H1 (cell line): Measurements from ENCODE around the gene GJD3. TPM values are rescaled to one million over a fixed set of nuclear protein-coding genes. Genes with fewer than 3 reads are reported as not detected.

ENCODE experiments used
- CTCF ChIA-PET: fragments of 300-600 bp; sonication (Branson Sonifier 250); formaldehyde crosslinking; loops from one replicate; lab custom pipeline; 2021; ENCODE audit not compliant: partially characterized antibody; lab: Charles Lee
- POLR2A ChIA-PET: fragments of 300-600 bp; sonication (Branson Sonifier 250); formaldehyde crosslinking; loops from one replicate; lab custom pipeline; 2021; ENCODE audit warnings: inconsistent platforms; ENCODE audit not compliant: partially characterized antibody; lab: Charles Lee
- DNase-seq, 2 experiments: peaks; one replicate each; pipeline versions ENCODE4 v3.0.0 to v3.0.0-alpha.2; 2010 to 2022; ENCODE audit warnings: low spot score in 2 of 2, low read depth in 1 of 2, mixed read lengths in 1 of 2
- FAIRE-seq: peaks from 2 replicates; lab custom pipeline; 2011; peaks lifted over from hg19 to GRCh38; lab: Jason Lieb, UNC
- H2AFZ ChIP-seq: 2 replicates; pipeline ENCODE4 v1.8.1; 2012; ENCODE audit warnings: low read length, inconsistent platforms
- H2AK5ac ChIP-seq: 2 replicates; pipeline ENCODE4 v1.6.1; 2013; ENCODE audit warnings: low read depth, low read length
- H2BK120ac ChIP-seq: replicated peaks from 2 replicates; pipeline ENCODE3; 2013; ENCODE audit warnings: low read depth, low read length, inconsistent platforms
- H2BK12ac ChIP-seq: 2 replicates; pipeline ENCODE4 v1.6.1; 2013; ENCODE audit warnings: low read depth, low read length
- H2BK15ac ChIP-seq: 2 replicates; pipeline ENCODE4 v1.6.1; 2013; ENCODE audit warnings: low read length
- H2BK20ac ChIP-seq: 2 replicates; pipeline ENCODE4 v1.6.1; 2013; ENCODE audit warnings: low read length
- H2BK5ac ChIP-seq: 2 replicates; pipeline ENCODE4 v1.6.1; 2013; ENCODE audit warnings: low read depth, low read length
- H3K14ac ChIP-seq: 2 replicates; pipeline ENCODE4 v1.6.1; 2013; ENCODE audit warnings: inconsistent platforms; ENCODE audit not compliant: insufficient read length
- H3K18ac ChIP-seq: 2 replicates; pipeline ENCODE4 v1.6.1; 2013; ENCODE audit warnings: low read length; ENCODE audit errors: extremely low read depth
- H3K23ac ChIP-seq: 2 replicates; pipeline ENCODE4 v1.6.1; 2013; ENCODE audit warnings: inconsistent platforms; ENCODE audit not compliant: insufficient read length
- H3K23me2 ChIP-seq: 2 replicates; pipeline ENCODE4 v1.6.1; 2013; ENCODE audit warnings: low read depth, low read length
- H3K27ac ChIP-seq: 2 replicates; pipeline ENCODE4 v1.6.1; 2011; ENCODE audit warnings: low read depth, low read length, inconsistent platforms
- H3K27me3 ChIP-seq, 4 experiments: replicated peaks in 1 of 4; 1 replicate in 1 of 4; 2 replicates in 3 of 4; pipeline versions ENCODE4 v1.6.1 to v1.8.1; 2011 to 2013; ENCODE audit warnings: low read length in 3 of 4, mild to moderate bottlenecking in 3 of 4, inconsistent platforms in 2 of 4, mixed read lengths in 2 of 4, moderate library complexity in 1 of 4; ENCODE audit not compliant: control insufficient read depth in 3 of 4, insufficient read depth in 3 of 4; ENCODE audit errors: extremely low read depth in 1 of 4
- H3K36me3 ChIP-seq, 4 experiments: 2 replicates each; pipeline versions ENCODE4 v1.6.1 to v1.8.1; 2011 to 2013; ENCODE audit warnings: mild to moderate bottlenecking in 4 of 4, low read length in 3 of 4, moderate library complexity in 2 of 4, control low read depth in 1 of 4, inconsistent platforms in 1 of 4; ENCODE audit not compliant: insufficient read depth in 4 of 4, control insufficient read depth in 2 of 4
- H3K4ac ChIP-seq: replicated peaks from 2 replicates; pipeline ENCODE3; 2013; ENCODE audit warnings: low read length, low read depth, mixed read lengths, inconsistent platforms; ENCODE audit not compliant: insufficient read length
- H3K4me1 ChIP-seq, 4 experiments: replicated peaks in 1 of 4; 1 replicate in 1 of 4; 2 replicates in 3 of 4; pipeline versions ENCODE4 v1.6.1 to v1.8.1; 2011 to 2013; ENCODE audit warnings: low read length in 3 of 4, inconsistent platforms in 2 of 4, mixed read lengths in 1 of 4; ENCODE audit not compliant: insufficient read depth in 4 of 4, control insufficient read depth in 3 of 4
- H3K4me2 ChIP-seq, 2 experiments: 2 replicates each; pipeline versions ENCODE4 v1.6.1 to v1.8.1; 2011 to 2013; ENCODE audit warnings: low read depth in 2 of 2, low read length in 2 of 2, control low read depth in 1 of 2, inconsistent platforms in 1 of 2, mild to moderate bottlenecking in 1 of 2; ENCODE audit not compliant: insufficient read depth in 1 of 2
- H3K4me3 ChIP-seq, 4 experiments: fragments of 200-600, 300-600 bp in 1 of 4; sonication (generic), shearing (Covaris generic), sonication (Bioruptor Twin) in 1 of 4; 2 replicates each; pipeline versions ENCODE4 v1.5.1 to v1.8.1; 2011 to 2016; ENCODE audit warnings: low read length in 4 of 4, low read depth in 3 of 4, control low read depth in 2 of 4, inconsistent platforms in 2 of 4, mild to moderate bottlenecking in 2 of 4, mixed read lengths in 1 of 4, moderate library complexity in 1 of 4; ENCODE audit not compliant: insufficient read depth in 2 of 4; ENCODE audit errors: extremely low read depth in 1 of 4
- H3K56ac ChIP-seq: replicated peaks from 2 replicates; pipeline ENCODE3; 2013; ENCODE audit warnings: low read depth, mild to moderate bottlenecking, mixed read lengths, low read length, inconsistent platforms; ENCODE audit not compliant: insufficient read length
- H3K79me1 ChIP-seq: 2 replicates; pipeline ENCODE4 v1.6.1; 2013; ENCODE audit warnings: low read depth, low read length, control low read depth
- H3K79me2 ChIP-seq, 2 experiments: 2 replicates each; pipeline versions ENCODE4 v1.6.1 to v1.8.1; 2012 to 2013; ENCODE audit warnings: low read length in 2 of 2, mild to moderate bottlenecking in 2 of 2, inconsistent platforms in 1 of 2; ENCODE audit not compliant: insufficient read depth in 2 of 2, control insufficient read depth in 1 of 2
- H3K9ac ChIP-seq, 4 experiments: replicated peaks in 1 of 4; 1 replicate in 1 of 4; 2 replicates in 3 of 4; pipeline versions ENCODE4 v1.6.1 to v1.8.1; 2011 to 2013; ENCODE audit warnings: low read depth in 3 of 4, low read length in 3 of 4, control low read depth in 2 of 4, mild to moderate bottlenecking in 2 of 4, moderate library complexity in 2 of 4, inconsistent platforms in 1 of 4; ENCODE audit errors: extremely low read depth in 1 of 4
- H3K9me3 ChIP-seq, 2 experiments: 2 replicates each; pipeline versions ENCODE4 v1.6.1 to v1.8.1; 2012 to 2013; ENCODE audit warnings: mild to moderate bottlenecking in 2 of 2, moderate library complexity in 2 of 2, control low read depth in 1 of 2, inconsistent platforms in 1 of 2, low read depth in 1 of 2, low read length in 1 of 2, mixed read lengths in 1 of 2; ENCODE audit not compliant: insufficient read depth in 2 of 2
- H4K20me1 ChIP-seq, 2 experiments: replicated peaks in 1 of 2; 2 replicates each; pipeline versions ENCODE3 to v1.8.1; 2011 to 2013; ENCODE audit warnings: inconsistent platforms in 2 of 2, low read length in 2 of 2, mild to moderate bottlenecking in 1 of 2; ENCODE audit not compliant: insufficient read depth in 2 of 2, control insufficient read depth in 1 of 2
- H4K5ac ChIP-seq: 2 replicates; pipeline ENCODE4 v1.6.1; 2013; ENCODE audit warnings: low read length, low read depth, mixed read lengths, inconsistent platforms; ENCODE audit not compliant: insufficient read length
- H4K8ac ChIP-seq: 2 replicates; pipeline ENCODE4 v1.8.0; 2013; ENCODE audit warnings: mild to moderate bottlenecking, moderate library complexity, low read length, inconsistent platforms; ENCODE audit not compliant: insufficient read depth; ENCODE audit errors: extremely low read depth
- H4K91ac ChIP-seq: replicated peaks from 2 replicates; pipeline ENCODE3; 2013; ENCODE audit warnings: low read length, mixed read lengths, inconsistent platforms; ENCODE audit not compliant: insufficient read length
- KDM1A ChIP-seq: fragments of 200-600, 300-600 bp; sonication (generic); IDR thresholded peaks from 2 replicates; pipeline ENCODE4 v1.7.1; 2016; ENCODE audit warnings: mild to moderate bottlenecking, low read length, borderline replicate concordance
- RAD21 ChIP-seq, 2 experiments: IDR thresholded peaks in 1 of 2; conservative IDR thresholded peaks in 1 of 2; 2 replicates each; pipeline ENCODE4 v1.6.1; 2011; ENCODE audit warnings: low read depth in 2 of 2, low read length in 2 of 2, improper control_type of control experiment in 1 of 2, inconsistent platforms in 1 of 2, mild to moderate bottlenecking in 1 of 2, moderate library complexity in 1 of 2
- RFX5 ChIP-seq: IDR thresholded peaks from 2 replicates; pipeline ENCODE4 v1.6.1; 2011; ENCODE audit warnings: low read depth, low read length, improper control_type of control experiment, borderline replicate concordance
- SP1 ChIP-seq: IDR thresholded peaks from 2 replicates; pipeline ENCODE4 v1.6.1; 2011; ENCODE audit warnings: low read depth, low read length
- WGBS, 2 experiments: shearing (Covaris generic) in 1 of 2; methylation state at CpG; one replicate each; pipeline versions ENCODE4 v1.1.6 to v1.1.7; 2013 to 2015; ENCODE audit warnings: low lambda C conversion rate in 2 of 2, mixed read lengths in 2 of 2, inconsistent platforms in 1 of 2, low coverage in 1 of 2, missing lambda C conversion rate in 1 of 2; ENCODE audit not compliant: insufficient replicate concordance in 2 of 2, insufficient coverage in 1 of 2, insufficient read length in 1 of 2; ENCODE audit errors: extremely low coverage in 1 of 2, missing lambda C conversion rate in 1 of 2; 5-methylcytosine and 5-hydroxymethylcytosine counted together
- polyA plus RNA-seq, 7 experiments: library from polyadenylated mRNA; depleted of rRNA in 3 of 7; stranded (reverse) in 5 of 7; unstranded in 2 of 7; fragments of >200 nt in 5 of 7; fragments of 200-250 nt in 2 of 7; gene quantifications; 1 replicate in 5 of 7; 2 replicates in 1 of 7; 4 replicates in 1 of 7; pipeline versions ENCODE4 v1.2.1 to v1.2.3, GENCODE V29; 2011 to 2013; ENCODE audit warnings: missing spikeins in 2 of 7, mixed read lengths in 2 of 7
- total RNA-seq: library from RNA; stranded (reverse); fragmentation: NEBNext Ultra II Directional; extraction: Animal tissue kit (Norgen Biotek cat#: 25700); gene quantifications from 2 replicates; pipeline ENCODE4 v1.2.1, GENCODE V29; 2021
- TF ChIP-seq, protein P1 (sequence below), 3 experiments: IDR thresholded peaks; 1 replicate in 2 of 3; 2 replicates in 1 of 3; pipeline versions ENCODE4 v1.5.1 to v1.6.1; 2011; ENCODE audit warnings: low read length in 3 of 3, mild to moderate bottlenecking in 3 of 3, inconsistent platforms in 2 of 3, low read depth in 1 of 3, moderate library complexity in 1 of 3; ENCODE audit not compliant: insufficient read depth in 1 of 3; ENCODE audit errors: control extremely low read depth in 1 of 3

The GJD3 gene
- total and polyA plus RNA-seq, 2 of the 8 experiments (the other 6 are each of a cell fraction or from before 2014, with no cell fraction given): 0.53 to 1.9 TPM

- Histone ChIP-seq H4K5ac (no peak overlapping the region), H4K20me1 (no peaks in the 10 kb centered on the region), H3K23ac (no peak overlapping the region), H4K8ac (no peak overlapping the region), H3K9me3 (no peaks in the 10 kb centered on the region), H3K27me3 (no peaks in the 10 kb centered on the region), H3K79me2 (no peaks in the 10 kb centered on the region), H3K56ac (no peak overlapping the region), H3K9ac (no peak overlapping the region), H2BK12ac (no peak overlapping the region), H2BK5ac (no peak overlapping the region), H3K14ac (no peak overlapping the region), H3K4me2 (no peak overlapping the region), H3K4ac (no peak overlapping the region), H2AFZ (no peak overlapping the region), H3K18ac (no peak overlapping the region), H3K36me3 (peaks cover 72 to 98% (median 90%) of the 10 kb centered on the region in 4 experiments), H2BK20ac (no peak overlapping the region), H3K4me1 (no peaks in the 10 kb centered on the region), H2BK120ac (no peak overlapping the region), H4K91ac (no peak overlapping the region), H3K27ac (no peak overlapping the region), H3K4me3 (no peak overlapping the region), H3K23me2 (no peaks in the 10 kb centered on the region; the same call in 1 of the 2 replicates), H2BK15ac (no peak overlapping the region), H2AK5ac (no peak overlapping the region), H3K79me1 (no peaks in the 10 kb centered on the region)
- DNase-seq (no peak), FAIRE-seq (no peak)
- WGBS, 2 experiments: 90% methylated on average over 4 of the region's 4 CpGs; no CpG with 5 or more reads in 1 of the 2 experiments
- POLR2A ChIA-PET: interaction anchor here (0.6 to 1.8 kb wide), 4 partner anchors 10 to 134 kb away, joined by 3 to 4 read pairs (median 4); no protein-coding TSS in a partner anchor
- CTCF ChIA-PET: interaction anchor here (0.6 to 6.4 kb wide), 15 partner anchors 10 to 261 kb away, joined by 3 to 26 read pairs (median 4); partner anchors contain the start of gene TOP2A
- no peak for TF ChIP-seq RFX5
- TF ChIP-seq KDM1A: no peak
- TF ChIP-seq, protein P1, sequence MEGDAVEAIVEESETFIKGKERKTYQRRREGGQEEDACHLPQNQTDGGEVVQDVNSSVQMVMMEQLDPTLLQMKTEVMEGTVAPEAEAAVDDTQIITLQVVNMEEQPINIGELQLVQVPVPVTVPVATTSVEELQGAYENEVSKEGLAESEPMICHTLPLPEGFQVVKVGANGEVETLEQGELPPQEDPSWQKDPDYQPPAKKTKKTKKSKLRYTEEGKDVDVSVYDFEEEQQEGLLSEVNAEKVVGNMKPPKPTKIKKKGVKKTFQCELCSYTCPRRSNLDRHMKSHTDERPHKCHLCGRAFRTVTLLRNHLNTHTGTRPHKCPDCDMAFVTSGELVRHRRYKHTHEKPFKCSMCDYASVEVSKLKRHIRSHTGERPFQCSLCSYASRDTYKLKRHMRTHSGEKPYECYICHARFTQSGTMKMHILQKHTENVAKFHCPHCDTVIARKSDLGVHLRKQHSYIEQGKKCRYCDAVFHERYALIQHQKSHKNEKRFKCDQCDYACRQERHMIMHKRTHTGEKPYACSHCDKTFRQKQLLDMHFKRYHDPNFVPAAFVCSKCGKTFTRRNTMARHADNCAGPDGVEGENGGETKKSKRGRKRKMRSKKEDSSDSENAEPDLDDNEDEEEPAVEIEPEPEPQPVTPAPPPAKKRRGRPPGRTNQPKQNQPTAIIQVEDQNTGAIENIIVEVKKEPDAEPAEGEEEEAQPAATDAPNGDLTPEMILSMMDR (IDR thresholded peaks at IDR 0.05; ENCODE audit: control extremely low read depth in 1 of 3, insufficient read depth in 1 of 3, low read depth in 1 of 3, low read length in 3 of 3): peak in 2 of 3 experiments; percentile 28 to 39; a peak in 3 of 4 replicates
- TF ChIP-seq SP1: no peak
- TF ChIP-seq RAD21 (IDR thresholded peaks at IDR 0.05 in 1 of 2, conservative IDR thresholded peaks at IDR 0.05 in 1 of 2; ENCODE audit: low read depth in 2 of 2, low read length in 2 of 2): peak; percentile 41 to 54; a peak in 3 of 4 replicates
These were observed 34.6 kb upstream of the GJD3 start for GRCh38 chr17:40399185-40399584.
